Type B pancreatic cell (in vitro differentiated cells): Measurements from ENCODE around the gene IGF1R. TPM values are rescaled to one million over a fixed set of nuclear protein-coding genes. Genes with fewer than 3 reads are reported as not detected.
A peak's percentile ranks its signal among the peaks of the same experiment; 100 is the strongest.

Experiments
- DNase-seq: peaks from one replicate; pipeline ENCODE4 v3.0.0; 2021; ENCODE audit warnings: mixed read lengths; ENCODE audit not compliant: unreplicated experiment; ENCODE audit errors: extremely low spot score
- H3K27ac Mint-ChIP-seq: 2 replicates; pipeline ENCODE4 v1.8.0; 2021; ENCODE audit warnings: mild to moderate bottlenecking, mixed read lengths
- H3K27me3 Mint-ChIP-seq: 2 replicates; pipeline ENCODE4 v1.8.0; 2021; ENCODE audit warnings: mixed read lengths
- H3K36me3 Mint-ChIP-seq: 2 replicates; pipeline ENCODE4 v1.8.0; 2021; ENCODE audit warnings: mixed read lengths
- H3K4me1 Mint-ChIP-seq: one replicate; pipeline ENCODE4 v1.8.0; 2021; ENCODE audit warnings: mixed read lengths; ENCODE audit not compliant: unreplicated experiment
- H3K4me3 Mint-ChIP-seq: 2 replicates; pipeline ENCODE4 v1.8.0; 2021; ENCODE audit warnings: mild to moderate bottlenecking, mixed read lengths
- H3K9me3 Mint-ChIP-seq: 2 replicates; pipeline ENCODE4 v1.8.0; 2021; ENCODE audit warnings: mixed read lengths
- total RNA-seq: library from RNA; stranded (reverse); gene quantifications from 2 replicates; pipeline ENCODE4 v1.2.1, GENCODE V29; 2021; ENCODE audit warnings: low replicate concordance
- TF ChIP-seq, protein P1 (sequence below): fragments of 200-600 bp; sonication (generic); conservative IDR thresholded peaks from 2 replicates; pipeline ENCODE4 v1.5.0; 2021; ENCODE audit warnings: antibody characterized with exemption, mild to moderate bottlenecking

IGF1R gene
- total RNA-seq, 1 donor from 2014 or later: 87.1 TPM

DNA sequence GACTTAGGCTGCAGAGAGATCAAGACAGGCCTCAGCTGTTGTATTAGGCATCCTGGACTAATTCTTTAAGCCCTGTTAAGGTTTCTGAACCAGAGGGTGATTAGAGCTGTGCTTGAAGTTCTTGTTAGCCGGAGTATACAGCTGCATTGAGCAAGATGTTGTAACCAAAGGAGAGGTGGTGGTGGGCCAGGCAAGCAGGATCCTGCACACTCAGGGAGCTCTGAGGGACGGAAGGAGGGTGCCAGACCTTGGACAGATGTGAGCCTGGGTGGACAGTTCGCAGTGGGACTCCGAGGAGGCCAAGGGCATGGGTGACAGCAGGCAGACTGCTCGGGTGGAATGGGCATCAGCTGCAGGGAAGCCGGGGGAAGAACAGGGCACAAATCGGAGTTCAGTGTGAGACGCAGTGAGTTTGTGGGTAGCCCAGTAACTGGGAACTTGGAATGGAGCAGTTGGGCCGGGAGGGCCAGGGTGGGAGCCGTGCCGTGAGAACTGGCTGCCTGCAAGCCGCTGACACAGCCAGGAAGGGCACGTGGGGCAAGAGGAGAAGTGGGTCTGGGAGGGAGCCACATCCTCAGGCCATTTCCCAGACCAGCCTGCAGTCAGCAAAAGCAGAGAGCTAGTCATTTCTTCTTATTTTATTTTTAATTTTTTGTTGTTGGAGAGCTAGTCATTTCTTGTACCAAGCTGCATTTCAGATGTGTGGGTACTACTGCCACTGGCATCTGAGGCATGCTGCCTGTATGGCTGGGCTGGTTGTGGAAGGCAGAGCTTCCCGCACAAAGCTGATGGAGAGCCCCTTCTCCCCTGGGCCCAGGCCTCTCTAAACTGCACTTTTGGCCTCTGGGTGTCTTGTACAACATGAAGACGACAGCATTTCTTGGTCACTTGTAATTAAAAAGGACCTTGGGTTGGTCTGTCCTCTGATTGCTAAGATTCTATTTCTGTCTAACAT lies 298.2 kb downstream of the IGF1R start:
- H3K36me3 Mint-ChIP-seq: peaks cover 17% of the 10 kb centered on the region
- peak overlapping the region; percentile 81 for H3K27ac Mint-ChIP-seq
- TF ChIP-seq, protein P1, sequence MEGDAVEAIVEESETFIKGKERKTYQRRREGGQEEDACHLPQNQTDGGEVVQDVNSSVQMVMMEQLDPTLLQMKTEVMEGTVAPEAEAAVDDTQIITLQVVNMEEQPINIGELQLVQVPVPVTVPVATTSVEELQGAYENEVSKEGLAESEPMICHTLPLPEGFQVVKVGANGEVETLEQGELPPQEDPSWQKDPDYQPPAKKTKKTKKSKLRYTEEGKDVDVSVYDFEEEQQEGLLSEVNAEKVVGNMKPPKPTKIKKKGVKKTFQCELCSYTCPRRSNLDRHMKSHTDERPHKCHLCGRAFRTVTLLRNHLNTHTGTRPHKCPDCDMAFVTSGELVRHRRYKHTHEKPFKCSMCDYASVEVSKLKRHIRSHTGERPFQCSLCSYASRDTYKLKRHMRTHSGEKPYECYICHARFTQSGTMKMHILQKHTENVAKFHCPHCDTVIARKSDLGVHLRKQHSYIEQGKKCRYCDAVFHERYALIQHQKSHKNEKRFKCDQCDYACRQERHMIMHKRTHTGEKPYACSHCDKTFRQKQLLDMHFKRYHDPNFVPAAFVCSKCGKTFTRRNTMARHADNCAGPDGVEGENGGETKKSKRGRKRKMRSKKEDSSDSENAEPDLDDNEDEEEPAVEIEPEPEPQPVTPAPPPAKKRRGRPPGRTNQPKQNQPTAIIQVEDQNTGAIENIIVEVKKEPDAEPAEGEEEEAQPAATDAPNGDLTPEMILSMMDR: no peak
- no peaks in the 10 kb centered on the region for H3K9me3 Mint-ChIP-seq
- H3K27me3 Mint-ChIP-seq: no peaks in the 10 kb centered on the region
- H3K4me3 Mint-ChIP-seq: no peak overlapping the region
- peaks cover 8% of the 10 kb centered on the region for H3K4me1 Mint-ChIP-seq
- DNase-seq: no peak

DNA sequence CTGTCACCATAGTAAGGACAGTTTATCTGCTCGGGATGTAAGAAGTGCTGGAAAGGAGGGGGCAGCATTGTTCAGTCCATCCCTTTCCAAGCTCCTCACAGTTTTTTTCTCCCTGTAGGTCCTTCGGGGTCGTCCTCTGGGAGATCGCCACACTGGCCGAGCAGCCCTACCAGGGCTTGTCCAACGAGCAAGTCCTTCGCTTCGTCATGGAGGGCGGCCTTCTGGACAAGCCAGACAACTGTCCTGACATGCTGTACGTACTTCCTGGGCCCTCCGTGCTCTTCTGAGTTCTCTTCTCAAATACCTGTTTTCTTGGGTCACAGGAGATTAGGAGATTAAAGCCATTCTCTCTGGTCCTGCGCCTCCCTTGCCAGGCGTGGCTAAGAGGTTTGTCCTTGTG lies 300.1 kb downstream of the IGF1R start:
- Mint-ChIP-seq H3K27ac (peak overlapping the region; percentile 36), H3K36me3 (peaks cover 9% of the 10 kb centered on the region), H3K4me1 (peaks cover 5% of the 10 kb centered on the region), H3K4me3 (no peak overlapping the region), H3K27me3 (no peaks in the 10 kb centered on the region), H3K9me3 (no peaks in the 10 kb centered on the region)
- no peak for DNase-seq
- TF ChIP-seq, protein P1: no peak

DNA sequence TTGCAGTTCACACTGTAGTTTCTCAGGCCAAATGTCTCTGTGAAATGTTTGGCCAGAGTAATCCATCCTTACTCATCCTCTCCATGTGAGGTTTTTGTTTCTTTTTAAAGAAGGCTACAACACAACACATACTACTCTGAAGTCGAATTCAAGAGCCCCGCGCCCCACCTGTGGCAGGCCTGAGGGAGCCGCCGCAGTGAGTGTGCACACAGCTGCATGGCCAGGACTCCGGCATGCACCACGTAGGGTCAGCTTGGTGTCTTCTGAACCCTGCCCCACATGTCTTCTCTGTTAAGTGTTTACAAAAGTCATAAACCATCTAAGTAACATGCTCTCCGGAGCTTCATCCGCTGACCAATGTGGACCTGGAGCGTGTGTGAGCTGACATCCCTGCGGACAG lies 300.6 kb downstream of the IGF1R start:
- peaks cover 9% of the 10 kb centered on the region for H3K36me3 Mint-ChIP-seq
- peaks cover 4% of the 10 kb centered on the region for H3K4me1 Mint-ChIP-seq
- H3K27ac Mint-ChIP-seq: peak overlapping the region; percentile 36

DNA sequence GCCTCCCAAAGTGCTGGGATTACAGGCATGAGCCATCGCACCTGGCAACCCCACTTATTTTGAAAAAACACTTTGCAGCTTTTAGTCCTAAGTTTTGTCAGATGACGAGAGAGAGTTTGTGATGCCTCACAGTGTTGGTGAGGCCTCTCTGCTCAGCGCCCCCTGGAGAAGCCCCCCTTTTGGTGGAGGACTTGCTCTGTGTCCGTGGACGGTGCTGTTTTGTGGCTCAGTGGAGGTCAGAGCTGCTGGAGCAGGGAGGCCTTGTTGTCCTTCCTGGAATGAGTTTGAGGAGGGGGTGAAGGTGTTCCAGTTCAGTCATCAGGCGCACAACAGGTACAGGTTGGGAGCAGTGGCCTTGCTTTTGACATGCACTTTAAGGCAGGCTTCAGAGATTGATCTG lies 301.3 kb downstream of the IGF1R start:
- Mint-ChIP-seq H3K9me3 (no peaks in the 10 kb centered on the region), H3K27ac (no peak overlapping the region), H3K4me1 (no peaks in the 10 kb centered on the region), H3K36me3 (peaks cover 9% of the 10 kb centered on the region), H3K4me3 (no peak overlapping the region), H3K27me3 (no peaks in the 10 kb centered on the region)
- TF ChIP-seq, protein P1: no peak
- DNase-seq: no peak

More for the DNA sequence above, 300.6 kb downstream of the IGF1R start:
- H3K4me3 Mint-ChIP-seq: no peak overlapping the region
- no peak for DNase-seq
- TF ChIP-seq, protein P1: no peak
- no peaks in the 10 kb centered on the region for H3K27me3 Mint-ChIP-seq
- no peaks in the 10 kb centered on the region for H3K9me3 Mint-ChIP-seq

DNA sequence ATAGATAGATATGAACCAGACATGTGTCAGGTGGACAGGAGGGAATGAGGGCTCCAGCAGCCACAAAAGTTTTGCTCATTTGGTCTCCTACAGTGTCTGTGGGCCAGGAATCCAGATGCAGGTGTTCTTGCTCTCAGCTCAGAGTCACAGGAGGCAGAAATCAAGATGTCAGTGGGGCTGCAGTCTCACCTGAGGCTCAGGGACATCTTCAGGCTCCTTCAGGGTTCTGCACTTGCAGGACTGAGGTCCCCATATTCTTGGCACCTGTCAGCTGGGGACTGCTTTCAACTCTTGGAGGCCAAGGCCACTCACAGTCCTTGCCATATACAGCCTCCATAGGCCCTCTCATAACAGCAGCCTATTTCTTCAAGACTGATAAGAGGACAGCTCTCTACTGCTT lies 301.9 kb downstream of the IGF1R start:
- H3K4me3 Mint-ChIP-seq: no peak overlapping the region
- H3K4me1 Mint-ChIP-seq: no peaks in the 10 kb centered on the region
- no peaks in the 10 kb centered on the region for H3K9me3 Mint-ChIP-seq
- DNase-seq: no peak
- H3K36me3 Mint-ChIP-seq: peaks cover 7% of the 10 kb centered on the region
- H3K27me3 Mint-ChIP-seq: no peaks in the 10 kb centered on the region
- H3K27ac Mint-ChIP-seq: no peak overlapping the region
- TF ChIP-seq, protein P1: no peak
